GM04504 (cell line): ENCODE results near the gene CEP70.
"Not testable (repeated sequence)": the region's sequence is repeated elsewhere in the genome, so short reads cannot be mapped to it uniquely, and the experiment has no call there.

ENCODE experiments used
- DNase-seq: peaks from one replicate; pipeline ENCODE4 v3.0.0-alpha.2; 2012; ENCODE audit warnings: low read depth

Gene CEP70

GRCh38 chr3:138594150-138594934 lies at the start of gene CEP70:
Gene CEP70, minus strand, starts transcription at chr3:138594260. Its CDS starts 21,333 bp downstream, at chr3:138572927.
- DNase-seq: peak; percentile 89

- no peak for DNase-seq
These were observed 48.8 kb upstream of the CEP70 start for GRCh38 chr3:138642927-138643253.

GRCh38 chr3:138642226-138642926 lies 48.3 kb upstream of the CEP70 start:
- no peak for DNase-seq

GRCh38 chr3:138640537-138640936 lies 46.5 kb upstream of the CEP70 start:
- no peak for DNase-seq

- DNase-seq: no peak
These were observed 44.6 kb upstream of the CEP70 start for GRCh38 chr3:138638641-138639040.

GRCh38 chr3:138629526-138629925 lies 35.5 kb upstream of the CEP70 start:
- no peak for DNase-seq

GRCh38 chr3:138625707-138626365 lies 31.8 kb upstream of the CEP70 start:
- no peak for DNase-seq

GRCh38 chr3:138624518-138624917 lies 30.5 kb upstream of the CEP70 start:
- DNase-seq: no peak

- DNase-seq: no peak
These were observed 26.4 kb upstream of the CEP70 start for GRCh38 chr3:138620431-138620830.

GRCh38 chr3:138615462-138615861 lies 21.4 kb upstream of the CEP70 start:
- DNase-seq: no peak

GRCh38 chr3:138609898-138610266 lies 15.8 kb upstream of the CEP70 start:
- no peak for DNase-seq

GRCh38 chr3:138608322-138609135 lies 14.5 kb upstream of the CEP70 start, which contains the start of gene FAIM:
Gene FAIM, plus strand, starts transcription at chr3:138608771. Its CDS starts 10,956 bp downstream, at chr3:138619727.
- DNase-seq: peak; percentile 48

GRCh38 chr3:138604106-138604595 lies 10.1 kb upstream of the CEP70 start:
- DNase-seq: not testable (repeated sequence)

GRCh38 chr3:138601661-138602060 lies 7.6 kb upstream of the CEP70 start:
- not testable (repeated sequence) for DNase-seq

- peak; percentile 35 for DNase-seq
These were observed 6.2 kb upstream of the CEP70 start for GRCh38 chr3:138600100-138600745.

GRCh38 chr3:138598534-138598933 lies 4.5 kb upstream of the CEP70 start:
- DNase-seq: no peak

GRCh38 chr3:138597186-138597976 lies 3.3 kb upstream of the CEP70 start:
- DNase-seq: not testable (repeated sequence)

GRCh38 chr3:138594935-138595610 lies 1.0 kb upstream of the CEP70 start:
- no peak for DNase-seq

- no peak for DNase-seq
These were observed 441 bp downstream of the CEP70 start for GRCh38 chr3:138593488-138594149.
